HG03558 (cell line): ENCODE data around the gene CASZ1.

ENCODE experiments used
- ATAC-seq: cut with Tn5 transposase; IDR thresholded peaks from one replicate; pipeline ENCODE4 v1.9.1; 2021; ENCODE audit warnings: moderate number of reproducible peaks; ENCODE audit not compliant: unreplicated experiment; ENCODE audit errors: extremely low read depth

CASZ1 gene

DNA sequence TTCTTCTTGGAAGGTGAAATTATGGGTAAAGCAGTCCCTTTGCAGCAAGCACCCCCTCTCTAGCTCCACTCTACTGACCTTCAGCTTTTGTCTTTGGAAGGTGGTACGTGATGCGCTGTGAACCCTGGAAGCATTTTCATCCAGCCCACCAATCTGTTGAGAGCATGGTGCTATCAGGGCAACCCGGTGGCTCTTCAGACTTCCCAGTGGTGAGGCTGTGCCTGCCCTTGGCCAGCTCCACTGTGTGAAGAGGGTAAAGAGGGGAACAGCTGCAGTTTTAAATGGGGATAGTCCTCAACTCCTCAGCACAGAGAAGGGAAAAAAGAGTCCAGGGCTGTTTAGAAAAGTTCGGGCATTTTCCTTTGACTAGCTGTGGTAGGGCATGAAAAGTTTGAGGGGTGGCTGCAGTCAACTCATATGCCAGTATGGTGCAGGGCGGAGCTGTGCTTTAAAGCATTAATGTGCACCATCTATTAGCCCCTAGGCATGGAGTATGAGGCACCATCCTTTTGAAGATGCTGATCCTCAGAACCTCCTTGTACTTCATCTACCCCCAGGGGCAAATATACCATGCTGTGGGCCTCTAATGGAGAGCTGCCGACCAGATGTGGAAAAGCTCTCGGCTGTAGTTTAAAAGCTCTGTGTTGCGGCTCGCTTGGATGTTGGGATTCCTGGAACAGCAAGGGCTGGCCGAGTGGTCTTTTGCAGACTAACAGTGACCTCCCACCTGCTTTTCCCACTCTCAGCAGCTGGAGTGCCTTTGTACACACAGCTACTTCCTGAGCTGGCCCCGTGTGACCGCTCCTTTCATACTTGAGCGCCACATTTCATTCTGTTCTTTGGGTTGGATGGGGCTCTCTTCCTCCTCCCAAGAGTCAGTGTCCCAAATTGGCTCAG, 198.7 kb downstream of the CASZ1 start:
- ATAC-seq, result no peak

DNA sequence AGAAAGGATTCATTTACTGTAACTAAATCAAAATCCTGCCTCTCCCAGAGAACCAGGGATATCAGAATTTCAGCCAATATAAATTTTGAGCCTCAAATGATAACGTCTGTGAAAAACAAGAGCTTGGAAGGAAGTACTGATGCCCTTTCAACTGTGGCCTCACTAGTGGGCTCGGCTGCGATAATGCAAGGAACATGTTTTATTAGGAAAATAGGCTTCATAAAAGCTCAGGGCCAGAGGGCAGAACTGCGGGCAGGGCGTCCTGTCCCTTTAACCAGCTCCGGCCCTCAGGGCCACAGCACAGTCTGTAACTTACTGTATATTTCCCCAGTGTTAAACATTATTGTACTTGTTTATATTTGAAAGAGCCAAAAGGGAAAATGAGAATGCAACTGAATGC, 199.7 kb downstream of the CASZ1 start:
- no peak for ATAC-seq

DNA sequence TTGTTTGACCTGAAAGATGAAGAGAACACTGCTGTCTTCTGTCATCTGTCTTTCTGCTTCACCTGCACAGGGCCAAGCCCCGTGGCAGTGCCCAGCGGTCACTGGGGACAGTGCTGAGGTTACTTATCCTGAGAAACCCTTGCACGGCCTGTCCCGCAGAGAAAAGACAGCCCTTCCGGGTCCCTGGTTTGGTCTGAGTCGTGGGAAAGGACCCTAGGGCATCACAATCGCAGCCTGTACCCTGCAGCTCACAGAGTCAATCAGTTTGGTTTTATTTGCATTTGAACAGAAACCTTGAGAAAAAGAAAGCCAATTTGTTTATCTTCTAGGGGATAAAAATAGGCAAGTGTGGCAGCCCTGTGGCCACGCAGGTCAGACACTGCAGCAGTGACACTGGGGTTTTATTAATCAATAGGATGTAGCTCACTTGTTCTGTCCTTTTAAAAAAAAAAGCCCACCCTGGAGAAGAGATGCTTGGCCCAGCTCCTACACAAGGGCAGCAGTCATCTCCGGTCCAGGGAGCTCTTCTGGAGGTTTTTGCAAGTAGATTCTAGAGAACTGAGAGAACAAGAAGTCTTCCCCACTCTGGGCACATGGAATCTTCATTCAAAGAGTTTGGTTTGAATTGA, 201.7 kb downstream of the CASZ1 start:
- no peak for ATAC-seq

DNA sequence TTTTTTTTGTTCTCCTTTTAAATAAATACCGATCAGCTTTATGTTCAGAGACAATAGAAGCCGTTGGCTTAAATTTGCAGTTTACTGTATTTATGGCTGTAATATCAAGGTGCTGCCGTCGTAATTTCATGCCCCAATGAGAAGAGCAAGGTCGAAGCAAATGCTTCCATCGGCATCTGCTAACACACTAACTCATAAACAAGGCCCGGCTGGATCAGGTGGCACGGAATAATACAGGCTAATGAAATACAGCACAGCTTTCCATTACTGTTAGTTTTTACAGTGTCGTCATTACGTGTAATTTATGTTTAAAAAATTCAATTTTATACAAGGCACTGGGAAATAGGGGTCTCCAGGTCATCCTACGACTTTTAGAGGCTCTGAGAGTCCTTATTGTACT, 202.7 kb downstream of the CASZ1 start:
- no peak for ATAC-seq

DNA sequence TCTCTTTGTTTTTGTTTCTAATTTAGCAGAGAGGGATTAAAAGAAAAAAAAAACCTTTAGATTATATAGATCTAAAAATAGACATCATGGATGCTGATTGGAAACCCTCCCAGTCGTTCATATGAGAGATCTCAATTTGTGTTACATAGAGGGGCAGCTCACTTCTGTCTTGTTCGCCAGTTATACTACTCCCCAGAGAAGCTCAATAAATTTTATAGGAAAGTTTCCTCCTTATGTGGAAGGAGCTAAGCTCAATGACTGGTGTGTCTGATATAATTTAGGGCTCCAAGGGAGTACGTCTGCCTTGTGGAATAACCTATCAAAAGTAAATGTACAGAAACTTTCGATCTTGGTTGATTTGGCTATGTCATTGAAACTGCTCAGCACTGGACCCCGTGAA, 204.1 kb downstream of the CASZ1 start:
- no peak for ATAC-seq

DNA sequence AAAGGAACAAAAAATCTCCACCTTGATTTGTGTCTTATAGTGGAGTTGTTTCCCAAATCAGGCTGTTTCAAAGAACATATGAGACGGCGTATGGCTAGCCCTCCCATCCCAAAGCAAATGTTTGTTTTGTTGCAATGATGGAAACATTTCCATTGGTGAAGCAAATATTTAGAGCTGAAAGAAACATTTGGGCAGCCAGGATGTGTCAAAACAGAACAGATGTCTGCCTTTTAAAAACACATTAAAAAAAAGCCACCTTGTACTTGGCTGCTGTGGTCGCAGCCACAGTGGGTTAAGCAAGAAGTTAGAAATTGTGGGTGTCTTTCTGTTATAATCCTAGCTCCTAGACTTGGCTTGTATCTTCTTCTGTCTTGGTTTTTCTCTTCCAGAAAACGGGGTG, 205.4 kb downstream of the CASZ1 start:
- ATAC-seq, result no peak

DNA sequence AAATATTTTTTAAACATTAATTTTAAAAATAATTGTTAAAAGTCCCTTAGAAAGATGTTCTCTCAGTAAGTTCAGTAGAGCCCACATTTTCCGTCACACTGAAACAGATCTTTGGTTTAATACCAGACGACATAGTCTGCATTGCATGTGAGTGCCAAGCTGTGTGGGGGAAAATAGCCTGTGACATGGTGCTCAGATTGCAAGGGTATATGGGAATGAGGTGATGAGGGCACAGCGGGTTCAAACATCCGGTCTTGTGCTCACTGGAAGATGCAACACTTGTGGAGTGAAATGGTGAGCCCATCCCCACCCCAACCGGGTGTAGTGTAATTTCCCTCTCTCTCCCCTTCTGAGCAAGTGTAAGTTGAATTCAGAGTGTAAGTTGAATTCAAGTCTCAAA, 207.4 kb downstream of the CASZ1 start:
- ATAC-seq, result no peak

DNA sequence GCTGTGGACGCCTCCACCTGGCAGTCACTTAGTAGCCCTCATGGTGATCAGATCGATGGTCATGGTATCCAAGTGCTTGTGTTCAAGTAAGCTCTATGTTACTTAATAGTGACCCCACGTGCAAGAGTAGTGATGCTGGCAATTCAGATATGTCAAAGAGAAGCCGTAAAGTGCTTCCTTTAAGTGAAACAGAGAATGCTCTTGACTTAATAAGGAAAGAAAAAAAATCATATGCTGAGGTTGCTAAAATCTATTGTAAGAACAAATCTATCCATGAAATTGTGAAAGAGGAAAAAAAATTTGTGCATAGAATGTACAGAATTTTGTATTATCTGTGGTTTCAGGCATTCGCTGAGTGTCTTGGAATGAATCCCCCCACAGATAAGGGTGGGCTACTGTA, 207.8 kb downstream of the CASZ1 start:
- ATAC-seq, result no peak
